Activated T-helper 9 cell treated with anti-CD3 and anti-CD28 coated beads, Interleukin-2, amount 50 U/mL, for 16 hours (primary cell): ENCODE data around the gene PIAS4.
"Not testable (repeated sequence)": the region's sequence is repeated elsewhere in the genome, so short reads cannot be mapped to it uniquely, and the experiment has no call there.

ENCODE experiments used
- DNase-seq: peaks from one replicate; pipeline ENCODE4 v3.0.0-alpha.2; 2020; ENCODE audit warnings: low read depth

The PIAS4 gene, protein sequence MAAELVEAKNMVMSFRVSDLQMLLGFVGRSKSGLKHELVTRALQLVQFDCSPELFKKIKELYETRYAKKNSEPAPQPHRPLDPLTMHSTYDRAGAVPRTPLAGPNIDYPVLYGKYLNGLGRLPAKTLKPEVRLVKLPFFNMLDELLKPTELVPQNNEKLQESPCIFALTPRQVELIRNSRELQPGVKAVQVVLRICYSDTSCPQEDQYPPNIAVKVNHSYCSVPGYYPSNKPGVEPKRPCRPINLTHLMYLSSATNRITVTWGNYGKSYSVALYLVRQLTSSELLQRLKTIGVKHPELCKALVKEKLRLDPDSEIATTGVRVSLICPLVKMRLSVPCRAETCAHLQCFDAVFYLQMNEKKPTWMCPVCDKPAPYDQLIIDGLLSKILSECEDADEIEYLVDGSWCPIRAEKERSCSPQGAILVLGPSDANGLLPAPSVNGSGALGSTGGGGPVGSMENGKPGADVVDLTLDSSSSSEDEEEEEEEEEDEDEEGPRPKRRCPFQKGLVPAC

DNA sequence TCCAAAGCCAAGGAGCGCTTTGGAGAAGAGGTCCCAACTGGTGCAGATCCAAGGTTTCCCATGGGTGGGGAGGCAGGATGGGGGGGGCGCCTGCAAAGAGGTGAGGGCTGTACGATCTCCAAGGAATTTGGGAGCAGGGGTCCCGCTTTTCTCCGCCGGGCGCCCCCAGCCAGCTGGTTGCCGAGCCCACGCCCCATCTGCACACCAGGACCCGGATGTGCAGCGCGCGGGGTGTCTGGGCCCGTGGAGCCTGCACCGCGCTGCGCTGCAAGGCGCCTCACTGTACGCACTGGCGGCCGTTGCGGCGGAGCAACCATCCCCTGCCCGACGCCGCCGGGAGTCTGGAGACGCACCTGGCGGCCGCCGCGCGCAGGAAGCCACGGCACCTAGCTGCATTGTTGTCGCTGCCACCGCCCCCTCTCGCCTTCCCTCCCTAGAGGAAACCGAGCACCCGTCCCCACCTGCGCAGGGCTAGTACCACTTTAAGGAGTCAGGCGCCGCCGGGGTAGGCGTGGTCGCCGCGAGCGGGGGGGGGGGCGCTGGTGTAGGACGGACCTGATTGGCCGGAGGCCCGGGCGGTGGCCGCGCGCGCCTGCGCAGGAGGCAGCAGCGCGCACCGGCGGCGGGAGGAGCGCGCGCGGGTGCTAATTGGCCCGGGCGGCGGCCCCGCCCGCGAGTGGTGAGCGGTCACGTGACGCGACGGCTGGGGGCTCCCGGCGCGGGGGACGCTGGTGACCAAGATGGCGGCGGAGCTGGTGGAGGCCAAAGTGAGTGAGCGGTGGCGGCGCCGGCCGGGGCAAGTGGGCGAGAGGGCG lies at the start of gene PIAS4:
Gene PIAS4, plus strand, starts transcription at position 716 of the 815 bp plus-strand sequence. Its CDS starts 25 bp downstream, at position 741.
- peak; percentile 95 for DNase-seq

DNA sequence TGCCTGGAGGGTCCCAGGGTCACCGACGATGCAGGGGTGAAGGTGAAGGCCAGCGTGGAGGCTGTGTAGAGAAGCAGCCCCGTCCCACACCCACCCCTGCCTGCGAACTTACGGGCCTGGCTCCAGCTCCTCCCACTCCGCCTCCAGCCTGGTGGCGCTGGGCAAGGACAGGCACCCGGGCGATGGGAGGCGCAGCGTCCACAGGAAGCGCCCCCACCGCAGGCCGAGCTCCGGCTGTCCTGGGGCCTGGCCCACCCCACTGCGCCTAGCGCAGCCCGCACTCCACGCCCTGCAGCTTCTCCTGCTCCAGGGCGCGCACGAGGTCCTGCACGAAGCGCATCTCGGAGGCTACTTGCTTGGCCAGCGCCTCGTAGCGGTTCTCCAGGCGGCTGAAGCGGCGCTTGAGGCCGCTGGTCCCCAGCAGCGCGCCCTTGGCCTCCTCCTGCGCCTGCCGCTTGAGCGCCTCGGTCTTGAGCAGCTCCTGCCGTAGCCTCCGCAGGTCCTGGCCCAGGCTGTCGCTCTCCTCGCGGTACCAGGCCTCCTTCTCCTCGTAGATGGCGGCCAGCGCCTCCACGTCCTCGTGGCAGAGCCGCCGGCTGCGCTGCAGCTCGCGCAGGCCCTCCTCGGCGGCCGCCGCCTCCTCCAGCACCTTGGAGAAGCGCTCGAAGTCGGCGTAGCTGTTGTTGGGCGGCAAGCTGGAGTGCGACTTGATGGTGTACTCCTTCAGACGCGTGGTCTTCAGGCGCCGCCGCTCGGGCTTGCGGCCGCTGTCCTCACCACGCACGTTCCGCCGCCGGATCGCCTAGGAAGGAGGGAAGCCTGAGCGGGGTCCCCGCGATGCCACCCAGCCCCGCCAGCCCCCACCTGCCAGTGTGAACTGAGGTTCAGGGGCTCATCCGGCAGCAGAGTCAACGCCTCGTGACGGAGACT lies 48.4 kb upstream of the PIAS4 start:
- no peak for DNase-seq

DNA sequence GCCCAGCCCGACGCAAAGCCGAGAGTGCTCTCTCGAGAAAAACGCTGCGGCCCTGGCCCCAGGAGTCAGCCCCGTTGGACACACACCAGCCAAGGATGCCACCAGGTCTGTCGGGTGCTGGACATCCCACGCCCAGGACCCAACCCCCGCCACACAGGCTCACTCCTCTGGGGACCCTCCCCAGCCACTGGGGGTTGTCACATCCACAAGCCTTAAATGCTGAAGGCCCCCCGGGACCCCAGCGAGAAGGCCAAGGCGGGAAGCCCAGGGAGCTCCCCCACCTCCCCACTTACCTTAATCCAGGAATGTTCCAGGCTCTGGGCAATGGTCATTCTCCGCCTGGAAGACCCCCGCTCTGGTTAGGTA lies 47.8 kb upstream of the PIAS4 start:
- no peak for DNase-seq

DNA sequence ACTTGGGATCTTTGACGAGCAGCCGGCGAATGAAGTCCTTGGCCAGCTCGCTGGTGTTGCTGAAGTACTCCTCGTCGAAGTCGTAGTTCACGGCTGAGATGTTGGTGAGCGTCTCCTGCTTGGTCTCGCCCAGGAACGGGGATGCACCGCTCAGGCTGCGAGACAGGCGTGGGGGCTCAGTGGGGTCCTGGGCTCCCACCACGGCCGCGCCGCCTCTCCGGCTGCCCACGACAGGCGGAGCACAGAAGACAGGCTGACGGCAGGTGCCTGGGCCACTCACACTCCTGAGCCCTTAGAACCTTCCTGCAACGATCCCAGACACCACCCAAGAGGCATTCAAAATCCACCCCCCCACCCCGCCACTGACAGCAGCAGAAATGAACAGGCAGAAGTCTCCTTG lies 46.5 kb upstream of the PIAS4 start:
- no peak for DNase-seq

DNA sequence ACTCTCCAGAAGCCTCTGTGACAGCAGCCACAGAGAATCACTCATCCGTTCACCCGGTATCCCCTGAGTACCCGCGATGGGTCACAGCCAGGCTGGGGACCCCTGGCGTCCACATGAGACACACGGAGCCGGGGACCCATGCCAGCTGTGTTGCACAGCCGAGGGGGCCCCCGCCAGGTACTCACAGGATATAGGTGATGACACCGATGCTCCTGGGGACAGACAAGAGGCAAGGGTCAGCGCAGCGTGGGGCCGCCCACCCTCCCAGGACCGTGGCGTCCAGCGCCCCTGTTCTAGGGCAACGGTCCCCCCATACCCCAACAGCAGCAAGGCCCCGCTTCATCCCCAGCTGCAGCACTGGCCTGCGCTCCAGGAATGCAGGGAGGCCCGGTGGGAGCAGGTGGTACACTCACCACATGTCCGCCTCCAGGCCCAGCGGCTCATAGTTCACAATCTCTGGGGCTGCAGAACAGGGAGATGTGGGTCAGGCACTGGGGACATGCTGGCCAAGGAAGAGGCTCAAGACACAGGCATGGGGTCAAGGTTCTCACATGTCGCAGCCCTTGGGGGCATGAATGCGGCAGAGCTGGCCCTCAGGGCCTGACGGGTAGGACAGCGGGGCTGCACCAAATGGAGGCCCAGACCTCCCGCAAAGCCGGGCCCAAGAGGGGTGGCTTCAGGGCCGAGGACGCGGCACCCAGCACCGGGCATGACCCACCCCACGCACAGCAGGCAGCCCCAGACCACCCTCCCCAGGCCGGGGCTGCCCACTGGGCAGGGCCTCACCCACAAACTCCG lies 43.9 kb upstream of the PIAS4 start:
- no peak for DNase-seq

DNA sequence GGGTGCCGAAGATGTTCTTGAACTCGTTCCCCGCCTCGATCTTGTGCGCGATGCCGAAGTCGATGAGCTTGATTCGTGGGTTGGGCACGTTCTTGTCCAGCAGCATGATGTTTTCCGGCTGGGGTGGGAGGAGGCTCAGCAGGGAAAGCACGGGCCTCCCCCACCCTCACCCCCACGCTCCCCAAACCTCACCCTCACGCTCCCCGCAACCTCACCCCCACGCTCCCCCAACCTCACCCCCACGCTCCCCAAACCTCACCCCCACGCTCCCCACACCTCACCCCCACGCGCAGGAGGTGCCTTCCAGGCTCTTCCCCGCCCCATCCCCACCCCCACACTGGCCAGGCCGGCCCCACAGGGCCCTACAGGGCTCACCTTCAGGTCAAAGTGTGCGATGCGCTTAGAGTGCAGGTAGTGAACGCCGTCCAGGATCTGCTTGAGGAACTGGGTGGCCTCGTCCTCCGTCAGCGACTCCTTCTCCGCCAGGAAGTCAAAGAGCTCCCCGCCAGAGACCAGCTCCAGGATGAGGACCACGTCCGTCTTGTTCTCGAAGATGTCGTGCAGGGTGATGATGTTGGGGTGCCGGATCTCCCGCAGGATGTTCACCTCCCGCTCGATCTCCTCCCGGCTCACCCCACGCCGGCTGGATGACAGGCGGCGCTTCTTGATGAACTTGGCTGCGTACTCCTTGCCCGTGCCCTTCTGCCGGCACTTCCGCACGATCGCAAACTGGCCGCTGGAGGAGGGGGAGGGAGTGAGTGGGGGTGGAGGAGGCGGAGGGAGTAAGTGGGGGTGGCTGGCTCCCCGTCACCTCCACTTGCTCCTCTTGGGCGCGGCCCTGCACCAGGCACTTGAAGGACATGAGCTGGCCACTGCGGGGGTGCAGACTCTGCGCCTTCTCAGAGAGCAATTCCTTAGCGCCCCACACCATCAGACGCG lies 43.0 kb upstream of the PIAS4 start:
- DNase-seq, result no peak

DNA sequence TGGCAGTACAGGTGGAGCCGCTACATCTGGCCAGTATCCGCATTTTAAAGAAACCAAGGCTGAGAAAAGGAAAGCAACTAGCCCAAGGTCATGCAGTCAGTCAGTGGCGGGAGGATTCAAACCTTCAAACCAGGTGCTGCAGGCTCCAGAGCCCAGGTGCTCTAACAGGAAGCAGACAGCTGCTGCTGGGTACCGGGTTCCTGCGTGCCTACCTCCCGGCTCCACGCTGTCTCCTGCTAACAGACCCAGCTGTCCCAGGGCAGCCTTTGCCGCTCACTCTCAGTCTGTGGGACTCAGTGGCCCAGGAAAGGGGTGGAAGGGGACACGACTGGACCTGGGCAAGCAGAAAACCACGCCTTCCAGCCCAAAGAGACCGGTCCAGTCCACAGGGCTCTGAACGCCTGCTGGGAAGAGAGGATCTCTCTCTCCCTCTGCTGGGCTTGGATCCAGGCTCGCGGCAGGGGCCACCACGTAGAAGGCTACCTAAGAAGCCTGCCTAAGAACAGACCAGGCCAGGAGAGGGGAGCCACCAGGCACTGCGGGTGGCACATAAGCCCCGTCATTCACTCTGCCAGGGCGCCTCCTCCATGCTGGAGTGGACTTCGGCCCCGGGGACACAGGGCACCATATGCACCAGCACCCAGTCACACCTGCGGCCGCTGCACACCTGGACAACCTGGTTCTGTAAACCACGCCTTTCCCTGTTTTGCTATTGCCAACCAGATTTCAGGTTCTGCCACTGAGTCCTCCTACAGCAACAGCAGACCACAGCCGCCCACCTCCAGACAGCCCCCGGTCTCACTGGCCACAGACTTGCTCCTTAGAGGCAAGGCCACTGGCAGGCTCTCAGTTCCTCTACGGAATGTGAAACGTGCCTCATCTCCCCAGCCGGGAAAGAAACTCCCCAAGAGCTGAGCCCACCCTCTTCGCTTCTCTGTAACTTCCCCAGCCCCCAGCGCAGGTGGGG lies 41.2 kb upstream of the PIAS4 start:
- DNase-seq, result no peak

DNA sequence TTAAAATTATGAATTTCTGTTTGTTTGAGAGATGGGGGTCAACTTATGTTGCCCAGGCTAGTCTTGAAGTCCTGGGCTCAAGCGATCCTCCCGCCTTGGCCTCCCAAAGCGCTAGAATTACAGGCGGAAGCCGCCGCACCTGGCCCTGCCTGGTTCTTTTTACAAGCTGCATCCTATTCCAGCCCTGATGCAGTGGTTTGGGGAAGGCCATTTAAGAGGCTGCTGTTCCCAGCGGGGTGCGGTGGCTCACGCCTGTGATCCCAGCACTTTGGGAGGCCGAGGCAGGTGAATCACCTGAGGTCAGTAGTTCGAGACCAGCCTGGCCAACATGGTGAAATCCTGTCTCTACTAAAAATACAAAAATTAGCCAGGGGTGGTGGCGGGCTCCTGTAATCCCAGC lies 39.6 kb upstream of the PIAS4 start:
- DNase-seq, result not testable (repeated sequence)

DNA sequence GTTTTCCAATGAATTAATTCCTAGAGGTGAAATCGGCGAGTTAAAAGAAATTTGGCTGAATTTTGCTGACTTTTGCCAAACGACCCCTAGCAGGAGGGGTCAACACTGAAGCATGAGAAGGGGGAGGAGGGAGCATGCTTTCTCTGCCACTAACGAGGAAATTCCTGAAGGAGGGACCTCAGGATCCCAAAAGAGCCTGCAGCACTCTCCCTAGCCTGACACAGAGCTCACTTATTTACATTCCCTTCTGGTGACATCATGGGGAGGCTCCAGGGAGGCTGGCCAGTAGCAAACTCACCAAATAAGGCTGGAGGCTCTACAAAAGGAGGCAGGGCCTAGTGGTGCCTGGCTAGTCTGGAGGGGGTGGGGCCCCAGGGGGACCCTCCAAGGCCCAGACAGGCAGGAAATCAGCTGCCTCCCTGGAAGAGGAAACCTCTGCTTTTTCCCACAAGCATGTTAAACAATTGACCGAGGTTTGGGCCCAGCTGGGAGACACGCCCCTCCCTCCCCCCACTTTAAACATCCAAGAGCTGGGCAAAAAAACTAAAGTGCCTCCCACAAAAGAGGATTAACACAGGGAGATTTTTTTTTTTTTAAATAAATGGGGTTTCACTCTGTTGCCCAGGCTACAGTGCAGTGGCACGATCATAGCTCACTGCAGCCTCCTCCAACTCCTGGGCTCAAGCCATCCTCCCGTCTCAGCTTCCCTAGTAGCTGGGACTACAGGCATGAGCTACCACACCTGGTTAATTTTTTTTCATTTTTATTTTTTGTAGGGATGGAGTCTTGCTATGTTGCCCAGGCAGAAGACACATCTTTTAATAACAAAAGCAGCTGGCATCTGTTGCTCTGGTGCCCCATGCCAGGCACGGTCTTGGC lies 38.7 kb upstream of the PIAS4 start:
- no peak for DNase-seq

DNA sequence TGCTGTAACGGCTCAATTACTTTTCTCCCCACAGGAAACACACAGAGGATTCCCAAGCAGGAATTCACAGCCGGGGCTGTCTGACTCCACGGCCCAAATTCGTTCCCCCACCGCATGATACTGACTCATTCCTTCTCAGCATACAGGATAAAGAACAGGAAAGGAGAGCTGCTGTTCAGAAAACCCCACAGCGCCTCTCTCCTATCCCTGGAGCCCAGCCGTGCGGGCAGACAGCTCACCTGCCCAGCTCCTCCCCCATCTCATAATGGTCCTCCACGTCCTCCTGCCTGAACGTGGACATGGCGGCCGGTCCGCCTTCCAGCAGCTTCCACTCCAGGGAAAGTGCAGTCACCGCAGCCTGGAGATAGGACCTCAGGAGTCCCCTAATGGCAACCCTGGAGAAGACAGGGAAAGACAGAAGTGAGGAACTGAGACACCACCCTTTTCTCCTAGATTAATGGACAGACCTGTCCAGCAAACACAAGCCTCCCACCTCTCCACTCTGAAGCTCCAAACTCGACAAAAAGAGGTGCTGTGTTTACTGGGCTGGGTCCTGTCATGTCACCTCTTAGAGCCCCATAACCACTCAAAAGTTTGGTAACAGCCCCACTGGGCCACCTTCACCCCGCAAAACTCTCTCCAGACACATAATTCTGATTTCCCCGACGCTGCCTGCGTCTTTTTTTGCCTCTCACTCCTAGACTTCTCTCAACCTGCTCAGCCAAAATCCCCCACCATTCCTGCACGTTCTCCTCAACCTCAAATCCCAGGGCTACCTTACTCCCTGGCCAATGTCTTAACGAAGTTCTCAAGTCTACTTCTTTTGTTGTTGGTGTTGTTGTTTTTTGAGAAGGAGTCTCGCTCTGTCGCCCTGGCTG lies 37.9 kb upstream of the PIAS4 start:
- DNase-seq, result no peak

DNA sequence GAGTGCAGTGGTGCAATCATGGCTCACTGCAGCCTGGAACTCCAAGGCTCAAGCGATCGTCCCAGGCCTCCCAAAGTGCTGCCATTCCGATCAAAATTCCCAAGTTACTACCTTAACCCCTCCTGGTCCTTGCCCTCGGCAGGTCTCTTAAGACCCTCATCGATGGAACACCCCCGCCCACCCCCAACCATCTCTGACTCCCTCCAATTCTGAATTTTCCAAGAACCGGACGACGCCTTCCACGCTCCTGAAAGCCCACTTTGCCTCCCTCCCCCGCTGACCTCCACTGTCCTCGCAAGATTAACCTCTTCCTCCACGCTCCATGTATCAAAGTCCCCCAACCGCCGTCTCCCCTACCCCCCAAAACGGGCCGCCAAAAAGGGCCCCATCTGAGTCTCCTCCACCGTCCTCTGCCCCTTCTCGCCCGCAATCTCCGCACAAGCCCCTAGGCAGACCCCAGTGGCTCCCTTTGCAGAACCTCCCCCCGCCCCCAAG lies 37.2 kb upstream of the PIAS4 start:
- no peak for DNase-seq

DNA sequence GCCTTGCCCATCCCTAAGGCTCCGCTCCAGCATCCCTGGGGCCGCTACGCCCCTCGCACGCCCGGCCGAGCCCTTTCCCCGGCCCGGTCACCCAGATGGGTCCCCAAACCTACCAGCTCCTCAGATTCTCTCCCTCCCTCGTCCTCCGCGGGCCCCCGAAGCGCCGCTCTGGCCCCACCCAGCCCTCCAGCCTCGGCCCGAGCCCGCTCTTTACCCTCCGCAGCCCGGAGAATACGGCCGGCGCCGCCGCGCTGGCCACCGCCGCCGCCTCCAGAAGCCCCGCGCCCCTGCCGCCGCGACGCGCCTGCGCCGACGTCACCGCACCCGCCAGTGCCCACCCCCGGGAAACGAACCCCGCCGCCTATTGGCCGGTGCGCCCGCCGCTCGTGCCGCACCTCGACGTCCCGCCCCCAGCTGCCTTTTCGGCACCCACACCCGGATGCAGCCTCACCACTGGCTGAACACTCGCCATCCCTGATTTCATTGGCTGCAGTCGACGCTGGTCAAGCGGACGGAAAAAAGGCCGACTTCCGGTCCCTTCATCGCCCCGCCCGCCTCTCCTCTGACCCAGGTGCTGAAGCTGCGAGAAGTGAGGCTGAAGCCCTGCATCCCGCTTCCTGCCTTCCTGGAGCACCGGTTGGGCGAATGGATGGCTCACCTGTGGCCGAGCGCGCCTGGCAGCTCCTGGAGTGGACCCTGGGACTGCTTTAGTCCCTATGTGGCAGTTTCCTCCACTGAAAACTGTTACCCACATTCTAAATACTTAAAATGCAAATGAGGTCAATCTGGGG lies 36.5 kb upstream of the PIAS4 start, which contains the start of gene DAPK3:
Gene DAPK3, minus strand, starts transcription at position 292 of the 791 bp plus-strand sequence. CDS start 1,364 bp downstream, outside the sequence.
- DNase-seq, result peak; percentile 89

DNA sequence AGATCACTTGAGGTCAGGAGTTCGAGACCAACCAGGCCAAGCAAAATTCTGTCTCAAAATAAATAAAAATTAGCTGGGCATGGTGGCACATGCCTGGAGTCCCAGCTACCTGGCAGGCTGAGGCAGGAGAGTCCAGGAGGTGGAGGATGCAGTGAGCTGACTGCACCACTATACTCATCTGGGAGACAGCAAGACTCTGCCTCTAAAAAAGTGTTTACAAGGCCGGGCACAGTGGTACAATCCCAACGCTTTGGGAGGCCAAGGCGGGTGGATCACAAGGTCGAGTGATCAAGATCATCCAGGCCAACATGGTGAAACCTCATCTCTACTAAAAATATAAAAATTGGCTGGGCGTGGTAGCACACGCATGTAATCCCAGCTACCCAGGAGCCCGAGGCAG lies 32.4 kb upstream of the PIAS4 start:
- DNase-seq, result no peak

DNA sequence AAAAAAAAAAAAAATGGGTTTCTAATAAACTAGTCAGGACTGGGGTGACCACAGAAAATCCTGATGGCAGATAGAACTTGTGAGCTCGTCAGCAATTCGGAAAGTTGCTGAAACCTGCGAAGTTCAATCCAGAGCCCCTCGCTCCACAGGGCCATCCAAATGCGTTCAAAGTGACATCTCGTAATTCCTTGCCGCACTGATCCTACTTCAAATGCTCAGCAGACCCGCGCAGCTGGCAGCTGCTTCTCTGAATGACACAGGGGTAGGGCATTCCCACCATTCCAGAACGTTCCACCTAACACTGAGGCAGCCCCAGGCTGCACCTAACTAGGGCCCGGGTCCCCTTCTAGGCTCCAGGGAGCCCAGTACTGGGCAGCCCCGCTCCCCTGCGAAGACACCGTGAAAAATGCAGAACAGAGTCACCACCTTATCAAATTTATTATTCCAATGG lies 31.9 kb upstream of the PIAS4 start:
- DNase-seq, result no peak

DNA sequence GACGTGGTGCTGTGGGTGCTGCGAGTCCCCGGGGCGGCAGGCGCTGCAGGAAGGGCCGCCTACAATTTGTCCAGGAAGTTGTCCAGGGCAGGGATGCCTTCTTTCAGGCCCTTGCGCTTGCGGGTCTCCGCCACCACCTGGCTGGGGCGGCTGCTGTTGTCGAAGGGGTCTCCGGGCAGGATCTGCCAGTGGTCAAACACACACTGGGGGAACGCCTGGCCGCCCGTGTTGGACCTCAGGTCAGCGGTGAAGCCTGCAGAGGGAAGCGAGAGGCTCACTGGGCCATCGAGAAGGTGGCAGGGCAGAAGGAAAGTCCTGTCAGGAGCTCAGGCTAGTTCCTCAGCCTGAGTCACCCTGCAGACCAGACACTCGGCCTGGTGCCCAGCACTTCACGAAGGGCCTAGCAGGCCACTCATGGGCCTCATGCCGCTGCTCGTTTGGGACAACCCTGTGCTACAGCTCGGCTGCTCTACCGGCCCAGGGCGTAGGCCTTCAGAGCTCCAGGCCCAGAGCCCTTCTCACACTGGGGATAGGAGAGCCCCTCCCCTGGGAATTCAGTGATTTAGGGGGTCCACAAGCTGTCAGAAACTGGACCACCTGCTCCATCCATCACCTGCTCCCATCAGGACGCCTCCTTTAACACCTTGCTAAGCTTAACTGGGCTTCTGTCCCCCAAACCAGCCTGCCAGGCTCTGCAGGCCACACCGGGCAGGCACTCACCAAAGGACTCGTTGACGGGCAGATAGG lies 30.9 kb upstream of the PIAS4 start:
- no peak for DNase-seq
